ENCODE measurements around the gene SHH. TPM values are rescaled to one million over a fixed set of nuclear protein-coding genes. Genes with fewer than 3 reads are reported as not detected.

The SHH gene
- total and polyA plus RNA-seq, 2 of the 13 experiments (the other 11 are each of a cell fraction or from before 2014, with no cell fraction given), result 1.9 to 3.4 TPM

DNA sequence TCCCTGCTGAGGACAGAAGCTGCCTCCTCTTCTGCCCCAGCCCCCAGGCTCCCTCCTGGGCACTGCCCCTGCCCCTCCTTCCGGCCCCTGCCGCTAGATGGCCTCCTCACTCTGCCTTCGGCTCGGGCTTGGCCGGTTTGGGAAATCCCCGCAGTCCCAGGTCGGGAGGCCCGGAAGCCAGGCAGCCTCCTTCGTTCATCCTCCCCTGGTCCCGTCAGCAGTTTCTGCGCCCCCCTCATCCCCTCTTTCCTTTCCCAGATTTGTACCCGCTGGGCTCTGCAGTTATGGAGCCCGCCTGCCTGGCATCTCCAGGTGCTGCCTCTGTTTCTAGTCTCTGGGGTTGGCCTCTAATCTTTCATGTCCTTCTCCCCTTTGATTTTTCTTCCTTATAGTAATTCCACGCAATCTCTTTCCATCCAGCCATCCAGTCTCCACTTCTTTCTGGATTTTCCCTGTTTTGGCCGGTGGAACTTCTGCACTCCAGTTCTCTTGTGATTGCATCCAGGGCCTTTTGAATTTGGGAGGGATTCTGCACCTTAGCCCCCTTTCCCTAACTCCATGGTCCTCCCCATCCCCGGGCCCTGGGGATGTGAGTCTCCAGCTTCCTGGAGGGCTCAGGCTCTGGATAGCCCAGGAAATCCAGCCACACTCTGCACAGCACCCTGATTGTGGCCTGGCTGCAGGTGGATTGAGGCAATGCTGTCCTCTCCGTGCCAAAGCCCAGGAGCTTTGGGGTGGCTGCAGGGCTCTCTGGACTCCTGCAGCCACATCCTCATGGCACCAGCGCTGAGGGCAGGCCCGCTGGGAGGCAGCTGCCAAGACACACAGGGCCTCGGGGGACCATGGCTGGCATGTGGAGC, 3.3 kb upstream of the SHH start (continued):
- TF ChIP-seq PTBP1 (IDR thresholded peaks at IDR 0.05; ENCODE audit: low read depth, low read length, poor library complexity, severe bottlenecking) (no peak), ZNF468 (CRISPR knock-in tag; IDR thresholded peaks at IDR 0.05) (no peak), KLF6 (CRISPR knock-in tag; IDR thresholded peaks at IDR 0.05) (no peak), NCOA1 (CRISPR knock-in tag; IDR thresholded peaks at IDR 0.05) (no peak), ZNF770 (CRISPR knock-in tag; IDR thresholded peaks at IDR 0.05) (peak; percentile 80), ZNF816 (CRISPR knock-in tag; IDR thresholded peaks at IDR 0.05; ENCODE audit: borderline replicate concordance) (no peak), ZNF329 (CRISPR knock-in tag; IDR thresholded peaks at IDR 0.05; ENCODE audit: low read depth) (no peak), CEBPZ (IDR thresholded peaks at IDR 0.05; ENCODE audit: low read length) (no peak), ZNF17 (CRISPR knock-in tag; IDR thresholded peaks at IDR 0.05) (no peak), GPN1 (CRISPR knock-in tag; IDR thresholded peaks at IDR 0.05; ENCODE audit: borderline replicate concordance) (no peak), RBM22 (optimal IDR thresholded peaks at IDR 0.05; ENCODE audit: low read length) (no peak), IRF9 (CRISPR knock-in tag; IDR thresholded peaks at IDR 0.05; ENCODE audit: borderline replicate concordance) (no peak), RFXAP (CRISPR knock-in tag; IDR thresholded peaks at IDR 0.05; ENCODE audit: borderline replicate concordance) (no peak), ZNF792 (CRISPR knock-in tag; IDR thresholded peaks at IDR 0.05) (no peak), ELF4 (CRISPR knock-in tag; IDR thresholded peaks at IDR 0.05; ENCODE audit: borderline replicate concordance) (no peak)
- TF ChIP-seq, protein P1, sequence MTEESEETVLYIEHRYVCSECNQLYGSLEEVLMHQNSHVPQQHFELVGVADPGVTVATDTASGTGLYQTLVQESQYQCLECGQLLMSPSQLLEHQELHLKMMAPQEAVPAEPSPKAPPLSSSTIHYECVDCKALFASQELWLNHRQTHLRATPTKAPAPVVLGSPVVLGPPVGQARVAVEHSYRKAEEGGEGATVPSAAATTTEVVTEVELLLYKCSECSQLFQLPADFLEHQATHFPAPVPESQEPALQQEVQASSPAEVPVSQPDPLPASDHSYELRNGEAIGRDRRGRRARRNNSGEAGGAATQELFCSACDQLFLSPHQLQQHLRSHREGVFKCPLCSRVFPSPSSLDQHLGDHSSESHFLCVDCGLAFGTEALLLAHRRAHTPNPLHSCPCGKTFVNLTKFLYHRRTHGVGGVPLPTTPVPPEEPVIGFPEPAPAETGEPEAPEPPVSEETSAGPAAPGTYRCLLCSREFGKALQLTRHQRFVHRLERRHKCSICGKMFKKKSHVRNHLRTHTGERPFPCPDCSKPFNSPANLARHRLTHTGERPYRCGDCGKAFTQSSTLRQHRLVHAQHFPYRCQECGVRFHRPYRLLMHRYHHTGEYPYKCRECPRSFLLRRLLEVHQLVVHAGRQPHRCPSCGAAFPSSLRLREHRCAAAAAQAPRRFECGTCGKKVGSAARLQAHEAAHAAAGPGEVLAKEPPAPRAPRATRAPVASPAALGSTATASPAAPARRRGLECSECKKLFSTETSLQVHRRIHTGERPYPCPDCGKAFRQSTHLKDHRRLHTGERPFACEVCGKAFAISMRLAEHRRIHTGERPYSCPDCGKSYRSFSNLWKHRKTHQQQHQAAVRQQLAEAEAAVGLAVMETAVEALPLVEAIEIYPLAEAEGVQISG (CRISPR knock-in tag; IDR thresholded peaks at IDR 0.05), result no peak
- TF ChIP-seq, protein P2, sequence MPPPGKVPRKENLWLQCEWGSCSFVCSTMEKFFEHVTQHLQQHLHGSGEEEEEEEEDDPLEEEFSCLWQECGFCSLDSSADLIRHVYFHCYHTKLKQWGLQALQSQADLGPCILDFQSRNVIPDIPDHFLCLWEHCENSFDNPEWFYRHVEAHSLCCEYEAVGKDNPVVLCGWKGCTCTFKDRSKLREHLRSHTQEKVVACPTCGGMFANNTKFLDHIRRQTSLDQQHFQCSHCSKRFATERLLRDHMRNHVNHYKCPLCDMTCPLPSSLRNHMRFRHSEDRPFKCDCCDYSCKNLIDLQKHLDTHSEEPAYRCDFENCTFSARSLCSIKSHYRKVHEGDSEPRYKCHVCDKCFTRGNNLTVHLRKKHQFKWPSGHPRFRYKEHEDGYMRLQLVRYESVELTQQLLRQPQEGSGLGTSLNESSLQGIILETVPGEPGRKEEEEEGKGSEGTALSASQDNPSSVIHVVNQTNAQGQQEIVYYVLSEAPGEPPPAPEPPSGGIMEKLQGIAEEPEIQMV (CRISPR knock-in tag; IDR thresholded peaks at IDR 0.05; ENCODE audit: low read depth), result no peak

Measured in HepG2 (cell line).